ENCODE measurements around the gene LEP.

Gene LEP

DNA sequence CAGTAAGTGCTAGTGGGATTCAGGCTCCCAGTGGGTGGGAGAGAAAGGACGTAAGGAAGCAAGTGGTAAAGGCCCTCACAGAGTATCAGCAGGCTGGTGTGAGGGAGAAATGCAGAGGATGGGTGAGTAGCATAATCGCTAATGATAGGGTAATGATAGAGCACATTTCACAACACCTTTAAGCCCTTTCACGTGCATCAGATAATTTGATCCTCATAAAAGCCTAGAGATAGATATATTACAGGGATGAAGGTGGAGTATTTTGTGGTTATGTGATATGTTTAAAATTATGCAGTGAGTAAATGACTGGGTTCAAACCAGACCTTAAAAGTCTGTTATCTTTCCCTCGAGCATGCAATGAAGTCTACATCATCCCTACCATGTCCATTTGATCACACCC is 10.3 kb downstream of the LEP start:
- DNase-seq, result no peak

DNA sequence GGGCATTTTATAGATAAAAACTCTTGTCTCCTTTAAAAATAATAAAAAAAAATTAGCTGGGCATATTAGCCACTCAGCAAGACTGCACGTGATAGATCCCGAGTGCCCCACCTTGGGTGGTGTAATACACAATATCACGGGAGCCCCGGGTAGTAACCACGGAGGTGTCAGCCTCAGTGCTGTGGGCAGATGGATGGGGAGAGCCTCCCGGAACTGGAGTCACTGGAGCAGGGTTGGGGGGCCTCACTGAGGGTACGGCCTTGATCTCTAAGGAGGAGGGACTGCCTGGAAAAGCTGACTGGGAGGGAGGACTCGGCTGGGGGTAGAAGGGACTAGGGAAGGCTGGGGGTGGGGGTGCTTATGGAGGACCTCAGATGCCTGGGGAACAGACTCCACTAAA is 12.6 kb downstream of the LEP start:
- DNase-seq, result no peak

DNA sequence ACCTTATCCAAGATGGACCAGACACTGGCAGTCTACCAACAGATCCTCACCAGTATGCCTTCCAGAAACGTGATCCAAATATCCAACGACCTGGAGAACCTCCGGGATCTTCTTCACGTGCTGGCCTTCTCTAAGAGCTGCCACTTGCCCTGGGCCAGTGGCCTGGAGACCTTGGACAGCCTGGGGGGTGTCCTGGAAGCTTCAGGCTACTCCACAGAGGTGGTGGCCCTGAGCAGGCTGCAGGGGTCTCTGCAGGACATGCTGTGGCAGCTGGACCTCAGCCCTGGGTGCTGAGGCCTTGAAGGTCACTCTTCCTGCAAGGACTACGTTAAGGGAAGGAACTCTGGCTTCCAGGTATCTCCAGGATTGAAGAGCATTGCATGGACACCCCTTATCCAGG is 13.4 kb downstream of the LEP start:
- no peak for DNase-seq

DNA sequence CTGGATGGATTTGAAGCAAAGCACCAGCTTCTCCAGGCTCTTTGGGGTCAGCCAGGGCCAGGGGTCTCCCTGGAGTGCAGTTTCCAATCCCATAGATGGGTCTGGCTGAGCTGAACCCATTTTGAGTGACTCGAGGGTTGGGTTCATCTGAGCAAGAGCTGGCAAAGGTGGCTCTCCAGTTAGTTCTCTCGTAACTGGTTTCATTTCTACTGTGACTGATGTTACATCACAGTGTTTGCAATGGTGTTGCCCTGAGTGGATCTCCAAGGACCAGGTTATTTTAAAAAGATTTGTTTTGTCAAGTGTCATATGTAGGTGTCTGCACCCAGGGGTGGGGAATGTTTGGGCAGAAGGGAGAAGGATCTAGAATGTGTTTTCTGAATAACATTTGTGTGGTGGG is 14.2 kb downstream of the LEP start:
- DNase-seq, result no peak

DNA sequence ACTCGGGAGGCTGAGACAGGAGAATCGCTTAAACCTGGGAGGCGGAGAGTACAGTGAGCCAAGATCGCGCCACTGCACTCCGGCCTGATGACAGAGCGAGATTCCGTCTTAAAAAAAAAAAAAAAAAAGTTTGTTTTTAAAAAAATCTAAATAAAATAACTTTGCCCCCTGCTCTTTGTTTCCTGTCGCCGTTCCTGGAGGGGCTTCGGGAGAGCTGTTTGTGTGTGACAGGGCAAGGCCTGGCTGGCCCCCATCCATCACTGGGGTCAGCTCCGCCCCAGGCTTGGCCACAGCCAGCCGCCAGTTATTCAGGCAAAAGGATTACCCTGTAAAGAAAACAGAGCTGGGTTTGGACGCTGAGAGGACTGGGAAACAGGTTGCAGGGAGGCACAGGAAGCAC is 16.4 kb downstream of the LEP start:
- no peak for DNase-seq

DNA sequence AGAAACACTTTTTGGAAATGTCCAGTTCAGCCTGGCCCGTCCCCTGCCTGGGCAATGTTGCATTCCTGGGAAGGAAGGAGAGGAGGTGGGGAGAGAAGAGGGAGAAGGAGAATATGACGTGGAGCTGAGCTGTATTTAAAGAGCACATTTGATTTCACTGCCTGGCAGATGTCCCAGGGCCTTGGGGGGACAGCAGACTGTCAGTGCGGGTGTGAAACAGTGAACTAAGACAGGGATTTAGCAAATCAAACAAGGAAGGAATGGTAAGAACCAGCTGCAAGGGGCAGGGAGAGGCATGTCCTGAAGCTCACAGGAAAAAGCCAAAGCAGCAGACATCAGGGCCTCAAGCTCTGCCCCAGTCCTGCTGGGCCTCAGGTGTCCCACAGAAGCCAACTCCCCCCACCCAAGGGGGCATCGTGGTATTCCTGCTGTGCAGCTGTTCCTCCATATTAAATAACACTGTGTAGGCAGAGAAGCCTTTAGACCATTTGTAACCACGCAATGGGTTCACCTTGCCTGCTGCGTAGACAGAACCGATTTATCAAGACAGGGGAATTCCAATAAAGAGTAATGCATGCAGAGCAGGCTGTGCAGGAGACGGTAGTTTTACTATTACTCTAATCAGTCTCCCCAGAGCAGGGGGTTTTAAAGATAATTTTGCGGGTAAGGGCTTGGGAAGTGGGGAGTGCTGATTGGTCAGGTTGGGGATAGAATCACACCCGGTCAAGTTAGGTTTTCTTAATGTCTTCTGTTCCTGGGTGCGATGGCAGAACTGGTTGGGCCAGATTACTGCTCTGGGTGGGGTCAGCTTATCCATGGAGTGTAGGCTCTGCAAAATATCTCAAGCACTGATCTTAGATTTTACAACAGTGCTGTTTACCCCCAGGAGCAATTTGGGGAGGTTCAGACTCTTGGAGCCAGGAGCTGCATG is 18.3 kb downstream of the LEP start:
- DNase-seq, result no peak

DNA sequence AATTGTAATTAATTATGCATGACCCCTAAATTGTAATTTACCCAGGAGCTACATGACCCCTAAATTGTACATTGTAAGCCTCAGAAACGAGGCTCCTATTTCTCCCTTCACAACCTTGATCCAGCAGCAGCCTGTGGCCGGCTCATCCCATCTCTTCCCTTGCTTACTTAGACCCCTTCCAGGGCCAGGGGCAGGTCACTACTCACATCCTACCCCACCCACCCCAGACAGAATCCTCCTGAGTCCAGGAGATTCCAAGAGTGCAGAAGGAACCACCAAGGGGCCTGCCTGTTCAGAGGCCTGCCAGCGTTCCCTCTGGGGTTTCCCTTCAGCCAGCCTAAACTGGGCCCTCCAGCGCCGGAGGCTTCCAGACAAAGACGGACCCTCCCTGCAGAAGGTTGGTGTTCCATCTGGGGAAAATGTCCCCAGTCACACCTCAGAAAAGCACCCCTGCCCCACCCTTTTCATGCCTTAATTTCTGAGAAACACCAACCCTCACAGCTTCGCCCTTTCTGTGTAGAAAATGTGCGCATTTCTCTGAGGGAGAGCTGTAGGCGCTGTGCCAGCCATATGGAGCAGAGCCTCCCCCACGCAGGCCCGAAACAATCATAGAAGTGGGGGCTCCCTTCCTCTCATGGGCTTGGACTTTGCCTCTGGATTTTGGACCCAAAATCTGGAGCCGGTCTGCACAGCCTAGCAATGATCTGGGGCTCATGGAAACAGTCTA is 19.2 kb downstream of the LEP start:
- DNase-seq, result no peak

DNA sequence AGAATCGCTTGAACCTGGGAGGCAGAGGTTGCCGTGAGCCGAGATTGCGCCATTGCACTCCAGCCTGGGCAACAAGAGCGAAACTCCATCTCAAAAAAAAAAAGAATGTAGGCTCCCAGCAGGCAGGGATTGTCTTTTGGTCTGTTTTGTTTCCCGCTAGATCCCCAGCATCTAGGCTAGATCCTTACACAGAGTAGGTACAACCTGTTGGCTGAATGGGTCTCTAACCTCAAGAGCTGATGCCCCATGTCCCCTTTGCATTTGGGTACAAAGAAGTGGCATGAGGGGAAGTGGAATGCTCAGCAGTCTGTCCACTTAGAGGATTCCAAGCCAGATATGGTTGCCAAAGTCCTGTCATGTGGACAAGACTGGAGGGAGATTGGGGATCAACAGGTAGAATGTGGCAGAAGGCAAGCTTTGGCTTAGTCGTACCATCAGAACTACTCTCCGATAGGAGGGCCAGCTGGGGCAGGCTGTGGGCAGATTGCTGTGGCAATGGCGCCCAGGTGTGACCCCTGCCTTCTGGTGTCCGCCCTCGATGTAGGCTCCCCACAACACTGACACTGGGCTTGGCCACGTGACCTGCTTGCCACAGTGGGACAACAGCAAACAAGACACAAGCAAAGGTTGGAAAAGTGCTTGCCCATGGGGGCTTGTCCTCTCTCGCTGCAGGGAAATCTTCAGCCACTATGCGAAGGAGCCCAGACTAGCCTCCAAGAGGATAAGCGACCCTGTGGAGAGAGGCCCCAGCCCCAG is 21.4 kb downstream of the LEP start:
- no peak for DNase-seq

DNA sequence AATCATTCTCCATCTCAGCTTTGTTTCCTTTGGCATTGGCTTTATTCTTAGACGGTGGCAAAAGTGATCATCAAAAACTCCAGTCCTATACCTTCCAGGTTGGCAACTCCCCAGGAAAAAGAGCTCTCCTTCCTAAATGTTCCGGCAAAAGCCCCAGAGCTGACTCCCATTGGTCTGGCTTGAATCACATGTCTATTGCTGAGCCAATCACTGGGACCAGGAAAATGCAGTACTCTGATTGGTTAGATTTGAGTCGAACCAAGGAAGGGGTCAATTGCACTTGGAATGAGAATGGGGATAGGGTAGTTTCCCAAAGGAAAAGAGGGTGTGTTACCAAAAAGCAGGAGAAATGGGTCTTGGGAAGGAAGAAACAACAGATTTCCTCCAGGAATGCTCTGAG is 22.3 kb downstream of the LEP start:
- DNase-seq, result no peak

DNA sequence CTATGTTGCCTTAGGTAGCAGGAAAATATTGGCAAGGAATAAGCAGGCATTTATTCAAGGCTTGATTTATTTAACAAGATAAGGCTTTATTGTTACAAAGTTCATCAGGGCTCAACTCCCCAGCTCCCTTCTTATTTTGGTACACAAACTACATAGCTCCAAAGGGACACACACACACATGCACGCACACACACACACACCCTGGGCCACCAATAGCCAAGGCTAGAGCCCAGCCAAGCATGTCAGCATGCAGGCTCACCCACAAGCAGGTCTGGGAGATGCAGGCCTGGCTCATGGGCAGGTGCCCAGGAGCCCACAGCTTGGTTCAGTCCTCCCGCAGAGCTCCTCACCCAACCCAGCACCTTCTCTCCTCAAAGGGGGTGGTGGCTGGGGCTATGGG is 23.4 kb downstream of the LEP start:
- no peak for DNase-seq

DNA sequence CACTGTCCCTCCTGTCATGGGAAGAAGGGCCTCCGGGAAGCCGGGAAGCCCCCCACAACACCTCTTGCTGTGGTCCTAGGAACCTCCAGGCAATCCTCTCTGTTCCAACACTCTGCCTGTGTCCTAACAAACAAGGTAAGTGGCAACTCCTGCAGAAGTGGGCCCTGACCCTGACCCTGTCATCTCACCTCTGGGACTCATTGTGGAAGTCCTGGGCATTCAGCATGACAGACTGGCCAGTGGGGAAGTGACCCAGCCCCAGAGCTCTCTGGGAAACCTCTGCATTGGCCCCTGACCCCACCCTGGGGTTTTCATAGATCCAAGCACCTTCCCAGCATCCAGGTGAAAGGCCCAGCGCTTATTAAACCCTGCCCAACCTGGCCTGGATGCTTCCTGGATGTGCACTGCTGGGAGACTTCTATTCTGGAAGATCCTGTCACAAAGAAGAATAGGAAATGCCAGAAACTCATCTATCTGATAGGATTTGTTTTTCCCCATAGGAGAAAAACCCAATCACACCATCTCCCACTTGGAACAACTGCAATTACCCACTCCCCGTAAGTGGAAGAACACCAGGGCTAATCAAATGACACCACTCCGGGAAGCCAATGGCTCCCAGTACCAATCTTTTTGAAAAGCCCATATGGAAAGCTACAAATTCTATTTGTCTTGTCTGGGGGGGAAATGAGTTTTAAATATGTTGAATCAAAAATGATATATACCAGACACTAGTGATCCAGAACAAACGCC is 24.3 kb downstream of the LEP start:
- DNase-seq, result no peak

DNA sequence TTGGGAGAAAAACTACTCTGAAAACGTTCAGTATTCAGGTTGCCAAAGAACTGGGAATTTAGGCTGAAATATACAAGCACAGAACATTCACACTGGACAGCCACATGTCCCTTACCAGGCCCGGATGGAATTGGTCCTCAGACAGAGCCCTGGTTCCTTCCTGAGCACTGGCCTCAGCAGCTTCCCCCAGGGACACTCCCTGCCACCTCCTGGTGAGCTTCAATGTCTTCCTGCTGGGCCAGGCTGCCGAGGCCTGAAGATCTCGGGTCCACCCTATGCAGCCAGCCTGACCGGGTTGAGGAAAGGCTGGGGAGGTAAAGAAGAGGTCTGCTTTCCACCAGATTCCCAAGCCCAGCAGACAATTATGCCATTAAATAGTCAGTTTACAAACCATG is 24.8 kb downstream of the LEP start:
- no peak for DNase-seq

DNA sequence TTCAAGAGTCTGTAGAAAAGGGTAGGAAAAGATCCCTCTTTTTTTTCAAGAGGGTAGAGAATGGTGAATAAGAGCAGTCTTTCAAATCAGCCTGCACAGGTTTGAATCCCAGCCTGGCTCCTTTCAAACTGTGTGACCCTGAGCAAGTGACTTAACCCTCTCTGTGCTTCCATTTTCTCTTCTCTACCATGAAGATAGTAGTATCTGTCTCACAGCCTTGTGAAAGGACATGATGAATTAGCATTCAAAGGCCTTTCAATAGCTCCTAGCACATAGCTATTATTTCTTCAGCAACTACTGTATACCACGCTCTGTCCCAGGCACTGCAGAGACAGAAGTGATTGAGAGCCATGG is 25.4 kb downstream of the LEP start:
- no peak for DNase-seq

DNA sequence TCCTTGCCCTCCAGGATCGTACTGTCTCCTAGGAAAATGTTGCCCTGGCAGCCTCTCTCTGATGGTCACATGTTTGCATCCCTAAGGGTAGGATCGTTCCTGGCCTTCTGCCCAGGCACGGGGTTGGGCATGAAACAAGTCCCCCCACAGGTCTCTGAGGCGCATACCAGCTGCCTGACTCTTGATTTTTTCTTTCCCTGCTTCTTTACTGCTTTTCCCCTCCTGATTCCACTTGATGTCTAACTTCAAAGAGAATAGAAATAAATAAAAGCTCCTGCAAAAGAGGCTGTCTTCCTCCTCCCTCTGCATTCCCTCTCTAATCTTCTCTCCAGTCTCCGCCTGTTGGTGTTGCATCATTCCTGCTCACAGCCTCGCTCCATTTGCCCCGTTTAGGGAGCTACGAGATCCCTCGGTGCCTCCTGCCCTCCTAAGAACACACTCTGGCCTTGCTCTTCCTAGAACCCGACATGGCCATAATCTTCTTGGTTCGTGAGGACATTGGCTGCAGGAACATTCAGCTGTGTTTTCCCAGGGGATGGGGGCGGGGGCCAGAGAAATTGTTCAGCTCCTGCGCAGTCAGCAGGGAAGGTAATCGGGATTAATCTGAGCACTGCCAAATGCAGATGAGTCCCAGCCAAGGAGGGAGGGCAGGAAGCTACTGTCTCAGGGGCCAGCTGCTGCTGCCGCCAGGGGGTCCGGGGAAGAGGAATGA is 26.0 kb downstream of the LEP start:
- no peak for DNase-seq

DNA sequence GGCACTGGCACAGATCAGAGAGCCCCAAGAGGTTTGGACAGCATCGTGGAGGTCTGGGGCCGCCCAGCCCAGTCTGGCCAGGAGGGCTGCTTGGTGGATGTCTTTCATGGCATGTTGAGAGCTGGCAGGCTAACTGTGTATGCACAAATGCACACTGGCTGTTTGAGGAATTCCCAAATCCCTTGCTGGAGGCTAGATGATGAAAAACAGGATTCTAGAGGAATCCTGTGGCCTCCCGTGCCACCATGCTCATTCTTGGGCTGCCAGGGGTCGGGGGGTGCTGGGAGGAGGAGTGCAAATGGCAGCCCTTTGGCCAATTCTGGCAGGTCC is 26.5 kb downstream of the LEP start:
- no peak for DNase-seq

DNA sequence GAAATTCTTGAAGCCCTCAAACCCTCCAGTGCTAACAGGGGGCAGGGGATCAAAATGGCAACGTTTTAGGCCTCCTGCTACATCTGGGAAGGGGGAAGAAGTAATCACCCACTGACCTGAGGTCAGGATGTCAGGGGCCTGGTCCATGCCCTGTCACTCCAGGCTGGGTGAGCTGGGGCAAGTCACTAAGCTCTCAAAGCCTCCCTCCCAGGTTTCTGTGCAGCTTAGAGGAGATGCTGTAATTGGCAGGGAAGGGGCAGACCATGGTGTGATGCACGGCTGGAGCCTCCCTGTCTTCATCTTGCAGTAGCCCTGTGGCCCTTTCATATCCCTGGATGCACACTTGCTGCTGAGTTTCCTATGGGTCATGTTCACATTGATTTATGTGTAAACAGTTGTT is 27.2 kb downstream of the LEP start:
- no peak for DNase-seq

DNA sequence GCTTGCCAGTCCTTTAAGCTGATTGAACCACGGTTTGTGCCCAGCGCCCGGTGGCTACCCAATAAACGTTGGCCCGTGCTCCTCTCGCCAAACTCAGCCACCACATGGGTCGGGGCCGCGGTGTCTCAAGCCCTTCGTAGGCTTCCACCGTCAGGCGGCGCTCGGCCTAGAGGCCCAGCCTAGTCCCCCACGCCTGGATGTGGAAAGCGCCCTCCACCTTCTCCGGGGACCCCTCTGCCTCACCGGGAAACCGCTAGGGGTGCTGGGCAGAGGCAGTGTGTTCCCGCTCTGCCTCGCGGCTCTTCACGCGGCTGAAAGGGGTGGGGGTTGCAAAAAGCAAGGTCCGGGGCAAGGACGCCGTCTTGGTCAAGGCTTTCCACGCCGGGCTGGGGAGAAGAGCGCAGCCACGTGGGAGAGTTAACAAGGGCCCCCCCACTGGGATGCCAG is 29.8 kb downstream of the LEP start:
- no peak for DNase-seq

DNA sequence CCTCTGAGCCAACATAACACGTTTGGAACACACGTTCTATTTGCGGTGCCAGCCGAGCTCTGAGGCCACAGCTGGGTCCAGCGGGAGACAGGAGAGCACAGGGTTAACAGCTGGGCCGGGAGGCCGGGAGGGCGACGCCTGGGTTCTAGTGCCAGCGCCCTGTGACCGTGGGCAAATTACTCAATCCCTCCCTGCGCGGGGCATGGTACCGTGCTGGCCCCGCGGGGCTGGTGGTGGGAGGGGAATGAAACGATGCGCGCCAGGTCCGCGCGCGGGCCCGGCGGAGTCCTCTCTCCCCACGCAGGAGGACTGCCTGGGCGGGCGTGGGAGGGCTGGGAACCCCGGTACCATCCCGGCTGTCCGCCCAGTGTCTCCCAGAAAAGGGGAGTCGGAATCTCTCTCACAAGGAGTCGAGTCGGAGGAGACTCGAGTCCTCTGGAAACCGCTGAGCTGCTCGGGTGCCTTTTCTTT is 30.4 kb downstream of the LEP start:
- no peak for DNase-seq

DNA sequence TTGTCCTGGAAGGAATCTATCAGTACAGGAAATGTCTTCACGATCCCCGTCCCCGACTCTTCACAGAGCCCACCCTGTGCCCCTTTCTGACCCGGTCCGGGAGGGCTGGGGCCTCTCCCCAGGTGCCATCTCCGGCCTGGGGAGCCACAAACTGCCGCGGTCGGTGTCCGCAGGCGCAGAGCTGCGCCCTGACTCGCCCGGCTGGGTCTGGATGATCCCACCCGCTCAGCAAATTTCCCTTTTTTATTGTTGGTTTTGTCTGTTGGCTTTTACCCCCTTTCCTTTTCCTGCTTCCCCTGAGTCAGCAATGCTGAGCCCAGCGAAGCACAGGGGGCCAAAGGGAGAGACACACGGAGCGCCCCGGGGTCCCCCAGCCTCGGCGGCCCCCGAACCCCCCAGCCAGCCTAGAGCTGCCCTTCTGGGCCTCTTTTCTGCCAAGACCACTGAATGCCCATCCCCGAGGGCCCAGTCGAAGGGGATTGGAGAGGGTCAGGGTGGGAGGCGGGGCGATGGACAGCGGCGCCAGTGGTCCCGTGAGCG is 30.9 kb downstream of the LEP start:
- DNase-seq, result no peak

DNA sequence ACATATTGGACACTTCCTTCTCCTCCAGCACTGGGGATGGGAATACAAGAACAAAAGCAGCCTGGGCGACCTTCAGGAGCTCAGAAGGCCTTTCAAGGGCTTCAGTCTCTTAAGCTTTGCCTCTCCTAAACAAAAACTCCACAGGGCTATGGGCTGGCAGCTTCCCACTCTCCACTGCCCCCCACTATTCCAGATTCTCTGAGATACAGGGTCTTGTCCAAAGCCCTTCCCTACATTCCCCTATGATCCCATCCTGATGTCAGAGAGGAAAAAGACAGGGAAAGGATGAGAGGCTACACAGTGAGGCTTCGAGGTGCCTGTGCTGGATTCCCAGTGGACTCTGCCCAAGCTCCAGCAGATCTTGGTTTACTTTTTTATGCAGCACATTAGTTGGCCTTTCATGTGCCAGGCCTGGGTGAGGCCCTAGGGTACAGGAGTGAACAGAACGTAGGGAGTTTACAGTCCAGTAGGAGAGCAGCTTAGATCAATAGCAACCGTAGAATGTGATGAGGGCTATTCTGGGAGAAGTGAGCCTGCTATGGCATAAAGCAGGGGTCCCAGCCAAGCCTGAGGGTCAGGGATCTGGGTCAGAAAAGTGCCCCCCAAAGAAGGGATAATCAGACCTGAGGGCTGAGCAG is 33.3 kb downstream of the LEP start:
- no peak for DNase-seq

DNA sequence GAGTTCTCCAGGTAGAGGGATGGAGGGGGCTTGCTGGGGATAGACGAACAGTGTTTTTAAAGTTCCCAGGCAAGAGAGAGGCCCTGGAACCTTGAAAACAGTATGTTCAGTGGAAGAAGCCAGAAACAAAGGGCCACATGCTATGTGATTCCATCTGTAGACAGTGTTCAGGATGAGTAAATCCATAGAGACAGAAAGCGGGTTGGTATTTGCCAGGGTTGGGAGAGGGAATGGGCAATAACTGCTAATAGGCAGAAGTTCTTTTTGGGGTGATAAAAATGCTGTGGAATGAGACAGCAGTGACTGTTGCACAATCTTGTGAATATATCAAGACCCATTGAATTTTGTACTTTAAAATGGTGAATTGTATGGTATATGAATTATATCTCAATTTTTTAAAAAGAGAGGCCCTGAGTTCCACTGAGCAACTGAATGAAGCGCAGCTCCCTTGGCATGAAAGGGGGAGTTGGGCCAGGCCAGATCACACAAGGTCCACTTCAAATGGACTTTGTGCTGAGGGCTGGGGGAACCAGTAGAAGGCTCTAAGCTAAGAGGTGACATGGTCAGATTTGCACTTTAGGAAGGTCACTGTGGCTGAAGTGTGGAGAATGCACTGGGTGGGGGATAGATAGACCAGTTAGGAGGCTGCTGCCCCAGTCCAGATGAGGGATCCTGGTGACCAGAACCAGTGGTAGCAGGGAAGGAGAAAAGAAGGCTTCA is 34.0 kb downstream of the LEP start:
- no peak for DNase-seq

Measured in CD4-positive, alpha-beta T cell treated with Interleukin-15 for 1 hour (primary cell).